ENCODE results near the gene PIP5KL1.
"Not testable (repeated sequence)": the region's sequence is repeated elsewhere in the genome, so short reads cannot be mapped to it uniquely, and the experiment has no call there.

PIP5KL1 gene

DNA sequence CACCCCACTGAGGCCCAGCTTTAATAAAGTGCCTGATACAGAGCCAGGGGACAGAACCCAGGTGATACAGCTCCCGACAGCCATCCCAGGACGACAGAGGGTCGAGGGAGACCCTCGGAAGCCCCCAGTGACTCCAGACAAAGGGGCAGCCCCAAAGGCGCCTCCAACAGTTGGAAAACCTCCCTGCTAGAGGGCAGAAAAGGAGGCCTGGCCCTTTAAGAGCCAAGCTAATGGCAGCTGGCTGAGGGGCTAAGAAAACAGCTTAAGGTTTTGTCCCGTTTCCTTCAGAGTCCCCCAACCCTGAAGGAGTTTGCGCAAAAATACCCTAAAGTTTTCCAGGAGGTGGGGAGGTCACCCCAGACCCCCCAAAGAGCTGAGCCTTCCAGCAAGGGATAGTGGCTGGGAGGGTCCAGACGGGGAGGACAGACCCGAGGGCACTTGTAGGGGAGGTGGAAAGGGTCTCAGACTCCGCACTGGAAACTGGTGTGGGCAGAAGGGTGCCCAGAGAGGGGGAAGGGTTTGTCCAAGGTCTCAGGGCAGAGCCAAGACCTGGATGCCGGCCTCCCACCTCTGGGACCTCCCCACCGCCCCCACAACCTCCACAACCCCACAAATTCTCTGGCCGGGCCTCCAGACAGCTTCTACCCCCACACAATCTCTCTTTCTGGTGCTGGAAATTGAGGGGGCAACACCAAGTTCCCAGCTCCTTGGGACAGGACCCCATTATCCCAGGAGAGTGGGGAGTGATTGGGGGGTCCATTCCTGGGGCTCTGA lies 44.9 kb downstream of the PIP5KL1 start:
- no peak for DNase-seq

GRCh38 chr9:127884976-127885490 lies 45.5 kb downstream of the PIP5KL1 start:
- no peak for DNase-seq

DNA sequence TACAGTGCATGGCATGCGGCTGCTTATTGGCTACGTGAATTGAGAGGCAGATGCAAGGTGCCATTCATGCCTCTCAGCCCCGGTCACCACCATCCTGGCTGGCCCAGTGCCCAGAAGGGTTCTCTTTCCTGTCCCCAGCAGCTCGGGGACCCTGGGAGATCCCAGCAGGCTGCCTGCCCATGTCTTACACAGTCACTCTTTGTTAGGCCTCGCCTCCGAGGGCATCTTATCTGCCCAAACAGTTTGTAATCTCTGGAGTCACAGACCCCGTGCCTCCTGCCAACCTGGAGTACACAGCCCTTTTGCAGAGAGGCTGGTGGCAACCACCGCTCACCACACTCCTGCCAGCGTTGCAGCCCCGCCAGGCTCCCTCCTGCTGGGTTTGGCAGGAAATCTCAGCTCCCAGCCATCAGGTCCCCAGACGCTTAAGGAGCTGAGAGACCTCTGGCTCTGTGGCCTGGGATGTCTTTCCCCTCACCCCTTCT lies 46.1 kb downstream of the PIP5KL1 start:
- DNase-seq = no peak

GRCh38 chr9:127883959-127884358 lies 46.6 kb downstream of the PIP5KL1 start:
- no peak for DNase-seq

- not testable (repeated sequence) for DNase-seq
Observed at GRCh38 chr9:127881715-127882114, 48.9 kb downstream of the PIP5KL1 start.

DNA sequence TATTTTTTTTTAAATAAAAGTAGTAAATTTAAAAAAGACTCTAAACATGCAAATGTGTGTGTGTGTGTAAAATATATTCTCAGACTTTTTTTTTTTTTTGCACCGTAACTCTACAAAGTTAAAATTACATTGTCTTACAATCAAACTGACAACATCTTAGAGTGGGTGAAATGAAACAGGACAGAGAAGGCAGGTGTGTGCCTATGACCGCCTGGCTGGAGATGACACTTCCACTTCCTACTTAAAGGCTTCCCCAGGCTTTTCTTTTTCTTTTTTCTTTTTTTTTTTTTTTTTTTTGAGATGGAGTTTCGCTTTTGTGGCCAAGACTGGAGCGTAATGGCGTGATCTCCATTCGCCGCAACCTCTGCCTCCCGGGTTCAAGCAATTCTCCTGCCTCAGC lies 50.4 kb downstream of the PIP5KL1 start:
- DNase-seq = no peak

GRCh38 chr9:127878652-127879390 lies 51.8 kb downstream of the PIP5KL1 start:
- no peak for DNase-seq

GRCh38 chr9:127878001-127878651 lies 52.5 kb downstream of the PIP5KL1 start:
- no peak for DNase-seq

DNA sequence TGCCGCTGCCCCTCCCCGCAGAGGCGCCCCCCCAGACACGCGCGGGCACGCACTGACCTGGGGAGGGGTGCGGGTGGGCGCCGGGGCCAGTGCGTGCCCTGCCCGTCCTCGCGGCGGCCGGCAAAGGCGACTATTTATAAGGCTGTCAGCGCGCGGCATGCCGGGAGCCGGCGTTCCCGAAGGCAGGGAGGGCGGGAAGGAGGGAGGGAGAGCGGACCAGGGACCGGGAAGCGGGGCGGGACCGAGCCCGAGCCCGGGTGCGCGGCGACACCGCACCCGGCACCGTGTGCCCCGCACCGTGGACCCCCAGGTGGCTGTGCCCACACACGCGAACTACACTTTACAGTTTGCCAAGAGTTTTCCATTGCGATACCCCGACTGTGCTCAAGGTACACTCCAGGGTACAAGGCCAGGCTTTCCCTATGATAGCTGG lies 53.0 kb downstream of the PIP5KL1 start, which contains the start of gene AK1:
Gene AK1 (minus strand): TSS at position 110 of the 433 bp plus-strand sequence. CDS start 3,058 bp downstream, outside the sequence.
- DNase-seq = no peak

GRCh38 chr9:127876764-127877562 lies 53.6 kb downstream of the PIP5KL1 start:
- no peak for DNase-seq

DNA sequence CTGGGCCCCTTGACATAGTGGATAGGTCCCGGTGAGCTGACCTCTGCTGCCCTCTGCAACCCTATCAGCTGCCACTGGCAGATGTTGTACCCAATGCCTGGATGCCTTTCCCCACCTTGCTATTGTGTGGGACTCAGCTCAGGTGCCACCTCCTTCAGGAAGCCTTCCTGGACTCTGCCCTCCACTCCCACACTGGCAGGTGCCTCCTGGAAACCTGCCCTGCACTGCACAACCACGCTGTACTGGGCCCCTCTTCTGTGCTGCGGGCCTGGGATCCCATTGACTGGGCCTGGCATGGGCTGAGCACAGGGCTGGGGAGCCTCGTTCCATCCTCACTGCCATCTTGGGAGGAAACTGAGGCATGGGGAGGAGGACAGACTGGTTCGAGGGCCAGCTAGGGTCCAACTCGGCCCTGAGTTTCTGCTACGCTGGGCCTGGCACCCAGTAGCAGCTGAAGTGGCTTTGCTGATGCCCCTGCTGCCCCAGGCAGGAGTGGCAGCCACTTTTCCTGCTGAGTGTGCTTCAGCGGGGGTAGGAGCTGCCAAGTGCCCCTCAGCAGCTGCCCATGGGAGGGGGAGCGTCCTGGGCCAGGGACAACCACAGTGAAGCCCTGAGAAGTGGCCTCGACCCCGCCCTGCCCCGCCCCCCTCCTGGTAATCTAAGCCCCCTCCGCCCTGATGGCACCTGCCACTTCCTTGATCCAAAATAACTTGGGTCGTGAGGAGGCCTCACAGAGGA lies 54.4 kb downstream of the PIP5KL1 start:
- DNase-seq = no peak

GRCh38 chr9:127875306-127875966 lies 55.1 kb downstream of the PIP5KL1 start:
- DNase-seq = no peak

- DNase-seq = no peak
Observed at GRCh38 chr9:127874301-127875221, 56.0 kb downstream of the PIP5KL1 start.

DNA sequence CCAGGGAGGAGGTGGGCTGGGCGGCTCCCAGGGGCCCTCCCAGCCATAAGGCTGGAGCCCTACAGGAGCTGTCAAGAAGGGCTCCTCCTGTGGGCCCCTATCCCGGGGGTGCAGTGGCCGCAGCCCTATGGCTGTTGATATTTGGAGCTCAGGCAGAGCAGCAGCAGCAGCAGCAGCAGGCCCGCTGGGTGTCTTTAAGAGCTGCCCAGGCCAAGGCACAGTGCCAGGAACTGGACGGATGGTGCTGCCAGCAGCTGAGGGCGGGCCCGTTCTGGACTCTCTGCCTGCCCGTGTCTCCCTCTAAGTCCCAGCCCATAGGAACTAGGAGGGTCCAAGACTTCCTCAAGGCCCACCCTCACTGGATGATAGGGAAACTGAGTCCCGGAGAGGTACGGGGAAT lies 56.7 kb downstream of the PIP5KL1 start:
- no peak for DNase-seq

DNA sequence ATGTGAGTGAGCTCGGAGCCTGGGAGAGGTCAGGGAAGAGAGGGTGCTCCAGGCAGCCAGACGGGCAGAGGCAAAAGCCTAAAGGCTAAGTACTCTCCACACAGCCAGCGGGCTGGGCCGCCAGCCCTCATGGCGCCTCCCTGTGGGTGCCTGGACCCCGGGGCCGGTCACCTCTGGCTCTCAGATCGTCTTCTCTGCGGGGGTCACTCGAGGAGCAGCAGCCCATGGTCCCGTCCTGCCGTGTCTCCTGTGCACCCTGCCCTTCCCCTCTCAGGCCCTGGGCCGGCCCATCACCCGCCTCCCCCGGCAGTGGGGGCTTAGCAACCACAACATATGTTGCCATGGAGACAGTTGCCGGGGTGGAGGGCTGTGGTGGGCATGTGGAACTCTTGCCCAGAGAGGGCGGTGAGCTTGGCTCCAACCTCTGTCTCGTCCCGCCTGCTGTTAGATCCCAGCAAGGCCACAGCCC lies 57.3 kb downstream of the PIP5KL1 start:
- no peak for DNase-seq

GRCh38 chr9:127872369-127873222 lies 58.0 kb downstream of the PIP5KL1 start:
- no peak for DNase-seq

GRCh38 chr9:127871531-127871930 lies 59.0 kb downstream of the PIP5KL1 start:
- DNase-seq = no peak

DNA sequence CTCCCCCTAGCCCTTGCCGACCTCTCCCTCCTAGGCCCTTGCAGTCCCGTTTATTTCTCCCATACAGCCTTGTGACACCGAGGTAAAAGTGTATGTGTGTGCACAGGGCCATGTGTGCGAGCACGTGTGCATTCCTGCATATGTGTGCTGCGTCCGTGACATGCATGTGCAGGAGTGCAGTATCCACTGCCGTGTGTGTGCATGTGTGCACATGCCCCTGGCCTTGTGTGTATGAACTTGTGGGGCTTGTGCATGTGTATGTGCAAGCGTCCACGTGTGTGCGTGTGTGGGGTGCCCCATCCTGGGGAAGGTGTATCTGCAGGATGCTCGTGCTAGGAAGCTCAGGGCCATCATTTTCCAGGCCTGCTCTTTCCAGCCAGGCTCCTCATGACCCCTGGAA lies 59.7 kb downstream of the PIP5KL1 start:
- DNase-seq = no peak

Measured in activated CD4-positive, alpha-beta T cell treated with anti-CD3 and anti-CD28 coated beads, Interleukin-10, Interleukin-2, amounts not matched to agents 100 ng/mL and 50 ng/mL, durations not matched to agents 16 hours and 8 hours (primary cell).